ENCODE results near the gene ADCY9.

DNA sequence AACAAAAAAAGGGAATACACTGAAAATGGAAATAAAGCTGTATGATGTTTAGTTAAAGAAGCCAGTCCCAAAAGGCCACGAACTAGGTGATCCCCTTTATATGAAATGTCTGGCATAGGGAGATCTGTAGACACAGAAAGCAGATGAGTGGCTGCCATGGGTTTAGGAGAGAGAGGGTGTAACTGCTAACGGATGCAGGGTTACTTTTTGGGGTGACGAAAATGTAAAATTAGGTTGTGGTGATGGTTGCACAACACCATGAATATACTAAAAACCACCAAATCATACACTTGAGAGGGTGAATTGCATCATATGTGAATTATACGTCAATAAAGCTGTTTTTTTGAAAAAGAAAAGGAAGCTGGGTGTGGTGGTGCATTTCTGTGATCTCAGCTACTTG, 99.6 kb downstream of the ADCY9 start:
- no peak for TF ChIP-seq CTCF (IDR thresholded peaks at IDR 0.05)
- no peak for TF ChIP-seq POLR2AphosphoS5 (IDR thresholded peaks at IDR 0.05)
- TF ChIP-seq POLR2A (IDR thresholded peaks at IDR 0.05) = no peak

Measured in breast epithelium (tissue), 3 donors.